ENCODE data around the gene MSH3. TPM values are rescaled to one million over a fixed set of nuclear protein-coding genes. Genes with fewer than 3 reads are reported as not detected.

Gene MSH3
- total RNA-seq, 2 donors from 2014 or later = 9.2 to 10.9 TPM

GRCh38 chr5:80763873-80764647 lies 109.6 kb downstream of the MSH3 start:
- 90 to 91% methylated on average over 5 of the region's 5 CpGs for WGBS, 2 donors

GRCh38 chr5:80764786-80765185 lies 110.3 kb downstream of the MSH3 start:
- intact Hi-C loops (cut with DNase I) = no loop called here
- DNase-seq (no peak), ATAC-seq (no peak)
- Histone ChIP-seq H3K9me3 (no peaks in the 10 kb centered on the region), H3K4me1 (no peaks in the 10 kb centered on the region), H3K36me3 (replicated peaks in 1 of 2; ENCODE audit: insufficient read depth in 1 of 2, low read depth in 2 of 2) (no peaks in the 10 kb centered on the region), H3K27ac (no peak overlapping the region), H3K4me3 (no peak overlapping the region), H3K27me3 (no peaks in the 10 kb centered on the region)
- TF ChIP-seq CTCF (IDR thresholded peaks at IDR 0.05) = no peak
- no peak for TF ChIP-seq POLR2A (IDR thresholded peaks at IDR 0.05)
- WGBS, 2 donors = 96 to 100% methylated on average over 1 of the region's 1 CpG

More at GRCh38 chr5:80763873-80764647, 109.6 kb downstream of the MSH3 start:
- DNase-seq = no peak
- Histone ChIP-seq H3K4me1 (no peaks in the 10 kb centered on the region), H3K27ac (no peak overlapping the region), H3K9me3 (no peaks in the 10 kb centered on the region), H3K36me3 (replicated peaks in 1 of 2; ENCODE audit: insufficient read depth in 1 of 2, low read depth in 2 of 2) (no peaks in the 10 kb centered on the region), H3K27me3 (no peaks in the 10 kb centered on the region), H3K4me3 (no peak overlapping the region)
- intact Hi-C loops (cut with DNase I) = no loop called here
- TF ChIP-seq CTCF (IDR thresholded peaks at IDR 0.05) = no peak
- no peak for TF ChIP-seq POLR2A (IDR thresholded peaks at IDR 0.05)
- ATAC-seq = no peak

- H3K27ac ChIP-seq = no peak overlapping the region
- ATAC-seq (no peak), DNase-seq (no peak)
- no peak overlapping the region for H3K4me3 ChIP-seq
- intact Hi-C loops (cut with DNase I) = no loop called here
- H3K36me3 ChIP-seq (replicated peaks in 1 of 2; ENCODE audit: insufficient read depth in 1 of 2, low read depth in 2 of 2) = peaks cover 0 to 2% of the 10 kb centered on the region in 2 donors
- H3K27me3 ChIP-seq = no peaks in the 10 kb centered on the region
- TF ChIP-seq CTCF (IDR thresholded peaks at IDR 0.05) (no peak), POLR2A (IDR thresholded peaks at IDR 0.05) (no peak)
- WGBS, 2 donors = 88 to 94% methylated on average over 4 of the region's 4 CpGs
- no peaks in the 10 kb centered on the region for H3K4me1 ChIP-seq
- H3K9me3 ChIP-seq = no peaks in the 10 kb centered on the region
These were observed 123.2 kb downstream of the MSH3 start for GRCh38 chr5:80777347-80778287.

GRCh38 chr5:80780024-80780423 lies 125.6 kb downstream of the MSH3 start:
- intact Hi-C loops (cut with DNase I) = no loop called here
- no peak for ATAC-seq
- no peak for DNase-seq
- H3K9me3 ChIP-seq = no peaks in the 10 kb centered on the region
- H3K4me1 ChIP-seq = no peaks in the 10 kb centered on the region
- TF ChIP-seq POLR2A (IDR thresholded peaks at IDR 0.05) (no peak), CTCF (IDR thresholded peaks at IDR 0.05) (no peak)
- no peak overlapping the region for H3K27ac ChIP-seq
- no peaks in the 10 kb centered on the region for H3K27me3 ChIP-seq
- 86 to 93% methylated on average over 2 of the region's 2 CpGs for WGBS, 2 donors
- peaks cover 0 to 2% of the 10 kb centered on the region in 2 donors for H3K36me3 ChIP-seq (replicated peaks in 1 of 2; ENCODE audit: insufficient read depth in 1 of 2, low read depth in 2 of 2)
- no peak overlapping the region for H3K4me3 ChIP-seq

Measured in body of pancreas (tissue), 4 donors.